Panc1 (cell line): Measurements from ENCODE around the gene SCN2A. TPM values are rescaled to one million over a fixed set of nuclear protein-coding genes. Genes with fewer than 3 reads are reported as not detected.

ENCODE experiments used
- ATAC-seq: fragments of 200-7000 bp; cut with Tn5 transposase; 2 replicates; pipeline ENCODE4 v1.9.1; 2020; ENCODE audit warnings: mild to moderate bottlenecking, moderate library complexity
- BruUV-seq: library from RNA; stranded (reverse); fragments of 400-500 nt; replicated peaks from 2 replicates; lab custom pipeline; 2021; lab: Mats Ljungman, UMichigan
- CTCF ChIA-PET: fragments of 300-600 bp; sonication (Branson Sonifier 250); formaldehyde crosslinking; loops from one replicate; lab custom pipeline; 2022; ENCODE audit warnings: antibody characterized with exemption; lab: Charles Lee
- POLR2A ChIA-PET: fragments of 300-600 bp; sonication (Branson Sonifier 250); formaldehyde crosslinking; loops from one replicate; lab custom pipeline; 2022; ENCODE audit warnings: antibody characterized with exemption; lab: Charles Lee
- DNase-seq: peaks from one replicate; pipeline ENCODE4 v3.0.0-alpha.2; 2010; ENCODE audit warnings: low read depth, low spot score
- H3K27ac ChIP-seq: 2 replicates; pipeline ENCODE4 v1.5.1; 2011; ENCODE audit warnings: mild to moderate bottlenecking, low read length, inconsistent platforms
- H3K27me3 ChIP-seq: fragments of 200-500 bp; sonication (Bioruptor generic); 2 replicates; pipeline ENCODE4 v1.6.0; 2014; ENCODE audit warnings: low read length, inconsistent platforms; ENCODE audit not compliant: control insufficient read depth, insufficient read depth
- H3K36me3 ChIP-seq: fragments of 200-500 bp; sonication (Bioruptor generic); 2 replicates; pipeline ENCODE4 v1.5.1; 2014; ENCODE audit warnings: inconsistent platforms, mild to moderate bottlenecking, low read length, moderate library complexity; ENCODE audit not compliant: control insufficient read depth, insufficient read depth
- H3K4me1 ChIP-seq: 2 replicates; pipeline ENCODE4 v1.5.1; 2011; ENCODE audit warnings: inconsistent platforms, mild to moderate bottlenecking, low read length, moderate library complexity; ENCODE audit not compliant: control insufficient read depth, insufficient read depth
- H3K4me3 ChIP-seq, 2 experiments: 2 replicates each; pipeline ENCODE4 v1.5.1; 2011 to 2012; ENCODE audit warnings: low read depth in 2 of 2, low read length in 2 of 2, mild to moderate bottlenecking in 2 of 2, inconsistent platforms in 1 of 2, moderate library complexity in 1 of 2
- H3K9me3 ChIP-seq: fragments of 200-500 bp; sonication (Bioruptor generic); 2 replicates; pipeline ENCODE4 v1.5.1; 2014; ENCODE audit warnings: low read depth, mild to moderate bottlenecking, inconsistent platforms, low read length, moderate library complexity; ENCODE audit not compliant: control insufficient read depth, insufficient read depth
- CTCF ChIP-seq: fragments of 450-650 bp; IDR thresholded peaks from 2 replicates; pipeline ENCODE4 v1.5.1; 2017; ENCODE audit warnings: mild to moderate bottlenecking
- POLR2AphosphoS5 ChIP-seq: IDR thresholded peaks from 2 replicates; pipeline ENCODE4 v1.6.1; 2012; ENCODE audit warnings: mild to moderate bottlenecking, low read depth, low read length, moderate library complexity
- REST ChIP-seq, 2 experiments: IDR thresholded peaks; 2 replicates each; pipeline ENCODE4 v1.6.1; 2011 to 2012; ENCODE audit warnings: low read depth in 2 of 2, control low read depth in 1 of 2, low read length in 1 of 2, mild to moderate bottlenecking in 1 of 2, moderate library complexity in 1 of 2; ENCODE audit not compliant: insufficient read depth in 1 of 2
- SIN3A ChIP-seq: IDR thresholded peaks from 2 replicates; pipeline ENCODE4 v1.6.1; 2012; ENCODE audit warnings: low read depth, mild to moderate bottlenecking, low read length, moderate library complexity, borderline replicate concordance; ENCODE audit not compliant: insufficient read depth
- TCF7L2 ChIP-seq: IDR thresholded peaks from 2 replicates; pipeline ENCODE4 v1.6.1; 2011; ENCODE audit warnings: mild to moderate bottlenecking, low read depth, low read length, inconsistent platforms
- in situ Hi-C: cut with HindIII; loops from 2 replicates; pipeline ENCODE4 v1.10.0; 2016; ENCODE audit warnings: low sequenced_read_pairs, low pct_unique_long_range_greater_than_20kb
- intact Hi-C: fragments of 100-400 bp; cut with micrococcal nuclease; formaldehyde crosslinking; loops from one replicate; pipeline ENCODE4 v1.10.0; 2022; ENCODE audit not compliant: unreplicated experiment
- total RNA-seq: library from RNA; stranded (reverse); gene quantifications from one replicate; pipeline ENCODE4 v1.2.1, GENCODE V29; 2021; ENCODE audit not compliant: unreplicated experiment

Gene SCN2A
- total RNA-seq, 1 experiment from 2014 or later: not detected

- Histone ChIP-seq H3K9me3 (no peaks in the 10 kb centered on the region), H3K4me1 (no peaks in the 10 kb centered on the region), H3K27ac (no peak overlapping the region), H3K36me3 (no peaks in the 10 kb centered on the region), H3K4me3 (no peak overlapping the region), H3K27me3 (no peaks in the 10 kb centered on the region)
- intact Hi-C loops (no loop called here), in situ Hi-C loops (no loop called here)
- ChIA-PET POLR2A (no interaction called here), CTCF (interaction anchor here (1.3 kb wide), 1 partner anchor 449 kb away, joined by 5 read pairs; no protein-coding TSS in a partner anchor)
- no TSS peak for BruUV-seq
- ATAC-seq: no peak
- TF ChIP-seq REST (IDR thresholded peaks at IDR 0.05; ENCODE audit: insufficient read depth in 1 of 2, low read depth in 2 of 2, low read length in 1 of 2) (no peak), POLR2AphosphoS5 (no peak), CTCF (no peak), SIN3A (no peak), TCF7L2 (no peak)
- no peak for DNase-seq
These were observed 186.3 kb downstream of the SCN2A start for GRCh38 chr2:165425556-165425955.

- in situ Hi-C loops: no loop called here
- no peak for ATAC-seq
- no peaks in the 10 kb centered on the region for H3K9me3 ChIP-seq
- no TSS peak for BruUV-seq
- no peaks in the 10 kb centered on the region for H3K4me1 ChIP-seq
- ChIA-PET CTCF (no interaction called here), POLR2A (no interaction called here)
- intact Hi-C loops: no loop called here
- TF ChIP-seq CTCF: no peak
- no peak for TF ChIP-seq REST (IDR thresholded peaks at IDR 0.05; ENCODE audit: insufficient read depth in 1 of 2, low read depth in 2 of 2, low read length in 1 of 2)
- TF ChIP-seq SIN3A: no peak
- no peak for TF ChIP-seq TCF7L2
- no peaks in the 10 kb centered on the region for H3K27me3 ChIP-seq
- DNase-seq: no peak
- no peak overlapping the region for H3K27ac ChIP-seq
- no peak overlapping the region for H3K4me3 ChIP-seq
- no peaks in the 10 kb centered on the region for H3K36me3 ChIP-seq
These were observed 188.5 kb downstream of the SCN2A start for GRCh38 chr2:165427686-165428085.
